Measurements from ENCODE around the gene MSH5.
A peak's percentile ranks its signal among the peaks of the same experiment; 100 is the strongest.

Gene MSH5

DNA sequence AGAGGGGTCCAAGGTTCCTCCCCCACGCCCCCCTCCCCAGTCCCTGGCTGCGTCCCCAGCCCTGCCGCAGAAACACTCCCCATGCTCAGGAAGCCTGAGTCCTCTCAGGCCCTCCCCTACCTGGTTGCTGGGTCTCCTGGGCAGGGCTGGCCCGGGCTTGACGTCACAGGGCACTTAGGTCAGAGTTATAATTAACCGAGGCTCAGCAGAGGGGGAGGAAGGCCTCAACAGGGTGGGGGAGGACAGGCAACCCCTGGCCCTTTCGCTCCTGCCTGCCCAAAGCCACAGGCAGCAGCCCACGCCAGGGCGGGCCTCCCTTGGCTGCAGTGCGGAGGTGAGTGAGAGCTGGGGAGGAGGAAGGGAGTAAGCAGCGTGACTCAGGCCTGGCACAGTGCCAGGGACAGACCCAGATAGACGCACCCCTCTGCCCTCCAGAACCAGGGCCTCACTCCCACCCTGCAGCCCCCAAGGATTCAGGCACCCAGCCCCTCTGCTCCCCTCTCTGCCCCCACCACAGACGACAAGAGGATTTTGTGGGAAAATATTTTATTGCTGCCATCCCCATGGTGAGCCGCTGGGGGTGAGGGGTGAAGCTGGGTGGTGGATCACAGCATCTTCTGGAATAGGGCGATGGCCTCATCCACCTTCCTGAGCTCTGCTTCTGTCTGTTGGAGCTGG lies 37.3 kb downstream of the MSH5 start, which contains the start of gene VWA7:
TSS of gene VWA7 (minus strand) at position 340 of the 678 bp plus-strand sequence. CDS start 549 bp downstream, outside the sequence.
- Histone ChIP-seq H3K9me3 (ENCODE audit: control insufficient read depth in 5 of 5, low read length in 5 of 5) (no peaks in the 10 kb centered on the region), H3K27me3 (ENCODE audit: control insufficient read depth in 5 of 5, insufficient read depth in 4 of 5, low read length in 5 of 5) (no peaks in the 10 kb centered on the region), H3K9ac (ENCODE audit: low read length in 5 of 5) (peak within 1 kb of the TSS in 1 of 5 donors; percentile 35), H3K4me3 (ENCODE audit: low read depth in 1 of 5, low read length in 5 of 5) (peak within 1 kb of the TSS in 1 of 5 donors; percentile 3), H3K4me1 (ENCODE audit: control insufficient read depth in 5 of 5, insufficient read depth in 5 of 5, low read length in 5 of 5) (peaks cover 0 to 14% (median 8%) of the 10 kb centered on the region in 5 donors), H3K27ac (ENCODE audit: low read depth, low read length) (no peak within 1 kb of the TSS), H3K36me3 (ENCODE audit: control insufficient read depth in 5 of 5, insufficient read depth in 5 of 5, low read length in 5 of 5) (peaks cover 0 to 46% (median 42%) of the 10 kb centered on the region in 5 donors)

DNA sequence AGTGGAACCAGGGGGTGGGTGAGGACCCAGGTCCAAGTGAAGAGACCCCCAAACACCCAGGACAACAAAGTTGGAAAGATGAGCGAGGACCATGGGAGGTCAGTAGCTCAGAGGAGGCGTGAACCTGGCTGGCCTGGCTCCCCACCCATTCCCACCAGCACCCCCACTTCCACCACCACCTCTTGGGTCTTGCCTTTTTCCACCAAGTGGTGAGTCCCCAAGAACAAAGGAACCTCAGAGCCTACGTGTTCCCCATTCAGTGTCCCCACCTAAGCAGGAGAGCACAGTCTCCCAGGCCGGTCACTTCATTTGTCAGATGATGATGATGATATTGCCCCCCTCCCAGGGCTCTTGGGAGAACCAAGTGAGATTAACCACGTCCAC lies 37.9 kb downstream of the MSH5 start:
- Histone ChIP-seq H3K4me3 (ENCODE audit: low read depth in 1 of 5, low read length in 5 of 5) (no peak overlapping the region), H3K27ac (ENCODE audit: low read depth, low read length) (no peak overlapping the region), H3K36me3 (ENCODE audit: control insufficient read depth in 5 of 5, insufficient read depth in 5 of 5, low read length in 5 of 5) (peaks cover 0 to 51% (median 47%) of the 10 kb centered on the region in 5 donors), H3K9me3 (ENCODE audit: control insufficient read depth in 5 of 5, low read length in 5 of 5) (no peaks in the 10 kb centered on the region), H3K9ac (ENCODE audit: low read length in 5 of 5) (peak overlapping the region in 1 of 5 donors; percentile 35), H3K27me3 (ENCODE audit: control insufficient read depth in 5 of 5, insufficient read depth in 4 of 5, low read length in 5 of 5) (no peaks in the 10 kb centered on the region), H3K4me1 (ENCODE audit: control insufficient read depth in 5 of 5, insufficient read depth in 5 of 5, low read length in 5 of 5) (peaks cover 0 to 14% (median 8%) of the 10 kb centered on the region in 5 donors)

DNA sequence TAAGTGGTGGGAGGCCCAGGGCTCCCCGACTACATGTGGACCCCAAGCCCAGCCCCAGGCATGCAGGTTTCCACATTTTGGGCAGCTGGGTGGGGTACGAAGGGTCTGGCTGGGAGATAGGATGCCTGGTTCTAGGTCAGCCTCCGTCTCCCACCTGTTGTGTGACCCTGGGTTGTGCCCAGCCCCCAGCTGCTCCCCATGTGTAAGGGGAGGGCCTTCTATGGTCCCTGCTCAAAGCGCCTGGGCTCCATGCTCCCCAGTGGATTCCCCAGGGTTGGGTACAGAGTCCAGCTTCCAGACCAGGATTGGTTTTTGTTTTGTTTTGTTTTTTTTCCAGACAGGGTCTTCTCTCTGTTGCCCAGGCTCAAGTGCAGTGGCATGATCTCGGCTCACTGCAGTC lies 38.4 kb downstream of the MSH5 start:
- H3K36me3 ChIP-seq (ENCODE audit: control insufficient read depth in 5 of 5, insufficient read depth in 5 of 5, low read length in 5 of 5) = peaks cover 0 to 56% (median 53%) of the 10 kb centered on the region in 5 donors
- H3K27me3 ChIP-seq (ENCODE audit: control insufficient read depth in 5 of 5, insufficient read depth in 4 of 5, low read length in 5 of 5) = no peaks in the 10 kb centered on the region
- no peak overlapping the region for H3K4me3 ChIP-seq (ENCODE audit: low read depth in 1 of 5, low read length in 5 of 5)
- H3K4me1 ChIP-seq (ENCODE audit: control insufficient read depth in 5 of 5, insufficient read depth in 5 of 5, low read length in 5 of 5) = peaks cover 0 to 11% (median 8%) of the 10 kb centered on the region in 5 donors
- no peak overlapping the region for H3K27ac ChIP-seq (ENCODE audit: low read depth, low read length)
- no peak overlapping the region for H3K9ac ChIP-seq (ENCODE audit: low read length in 5 of 5)
- no peaks in the 10 kb centered on the region for H3K9me3 ChIP-seq (ENCODE audit: control insufficient read depth in 5 of 5, low read length in 5 of 5)

DNA sequence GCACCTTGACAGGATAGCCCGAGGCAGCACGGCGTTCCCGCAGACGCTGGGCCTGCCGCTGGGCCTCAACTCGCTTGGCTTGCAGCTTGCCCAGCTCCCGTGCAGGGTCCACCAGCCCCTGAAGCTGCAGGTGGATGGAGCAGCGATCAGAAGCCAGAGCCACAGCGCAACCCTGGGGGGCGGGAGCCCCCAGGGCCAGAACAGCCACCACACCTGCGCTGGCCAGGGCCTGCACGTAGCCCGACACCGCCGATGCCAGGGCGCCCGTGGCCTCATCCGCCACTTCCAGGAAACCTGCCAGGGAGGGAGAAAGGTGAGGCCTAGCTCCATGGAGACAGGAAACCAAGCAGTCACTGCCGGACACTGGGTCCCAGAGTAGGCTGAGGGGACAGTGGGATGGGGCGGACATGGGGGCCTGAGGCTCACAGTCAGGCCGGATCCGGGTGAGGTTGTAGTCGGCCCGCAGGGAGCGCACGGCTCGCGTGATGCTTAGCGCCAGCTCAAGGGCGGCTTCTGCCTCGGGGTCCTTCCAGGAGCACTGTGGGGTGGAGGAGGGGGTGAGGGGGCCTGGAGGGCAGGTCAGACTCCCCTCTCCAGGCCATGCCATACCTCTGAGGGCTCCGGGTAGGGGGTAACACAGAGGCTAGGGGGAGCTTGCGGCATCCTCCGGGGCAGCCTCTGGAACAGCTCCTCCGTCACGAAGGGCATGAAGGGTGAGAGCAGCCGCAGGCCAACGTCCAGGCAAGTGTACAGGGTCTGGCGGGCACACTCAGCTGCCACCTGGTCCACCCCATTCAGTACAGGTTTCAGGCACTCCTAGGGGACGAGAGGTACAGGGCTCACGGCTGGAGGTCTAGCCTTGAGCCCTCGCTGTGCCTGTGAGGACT lies 39.4 kb downstream of the MSH5 start:
- peaks cover 0 to 62% (median 60%) of the 10 kb centered on the region in 5 donors for H3K36me3 ChIP-seq (ENCODE audit: control insufficient read depth in 5 of 5, insufficient read depth in 5 of 5, low read length in 5 of 5)
- H3K27me3 ChIP-seq (ENCODE audit: control insufficient read depth in 5 of 5, insufficient read depth in 4 of 5, low read length in 5 of 5) = no peaks in the 10 kb centered on the region
- no peak overlapping the region for H3K27ac ChIP-seq (ENCODE audit: low read depth, low read length)
- H3K4me3 ChIP-seq (ENCODE audit: low read depth in 1 of 5, low read length in 5 of 5) = no peak overlapping the region
- no peak overlapping the region for H3K9ac ChIP-seq (ENCODE audit: low read length in 5 of 5)
- H3K9me3 ChIP-seq (ENCODE audit: control insufficient read depth in 5 of 5, low read length in 5 of 5) = no peaks in the 10 kb centered on the region
- H3K4me1 ChIP-seq (ENCODE audit: control insufficient read depth in 5 of 5, insufficient read depth in 5 of 5, low read length in 5 of 5) = peaks cover 0 to 11% (median 8%) of the 10 kb centered on the region in 5 donors

DNA sequence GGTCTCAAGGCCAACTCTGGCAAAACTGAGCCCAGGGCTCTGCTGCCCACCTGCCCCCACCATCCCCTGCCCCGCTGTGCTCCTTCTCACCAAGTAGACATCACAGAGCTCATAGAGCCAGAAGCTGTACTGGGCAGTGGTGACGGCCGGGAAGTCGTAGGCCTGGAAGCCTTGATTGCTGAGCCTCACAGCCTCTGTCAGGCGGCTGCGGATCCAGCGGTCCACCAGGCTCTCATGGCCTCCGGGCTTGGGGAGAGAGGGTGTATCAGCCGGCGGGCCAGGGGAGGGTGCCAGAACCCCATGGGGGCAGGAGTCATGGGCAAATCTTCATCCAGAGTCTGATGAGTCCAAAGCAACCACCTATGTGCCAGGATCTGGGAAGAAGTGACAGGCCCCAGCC lies 40.1 kb downstream of the MSH5 start:
- Histone ChIP-seq H3K27ac (ENCODE audit: low read depth, low read length) (no peak overlapping the region), H3K4me3 (ENCODE audit: low read depth in 1 of 5, low read length in 5 of 5) (no peak overlapping the region), H3K9ac (ENCODE audit: low read length in 5 of 5) (no peak overlapping the region), H3K27me3 (ENCODE audit: control insufficient read depth in 5 of 5, insufficient read depth in 4 of 5, low read length in 5 of 5) (no peaks in the 10 kb centered on the region), H3K4me1 (ENCODE audit: control insufficient read depth in 5 of 5, insufficient read depth in 5 of 5, low read length in 5 of 5) (peaks cover 0 to 11% (median 8%) of the 10 kb centered on the region in 5 donors), H3K9me3 (ENCODE audit: control insufficient read depth in 5 of 5, low read length in 5 of 5) (no peaks in the 10 kb centered on the region), H3K36me3 (ENCODE audit: control insufficient read depth in 5 of 5, insufficient read depth in 5 of 5, low read length in 5 of 5) (peaks cover 0 to 68% (median 66%) of the 10 kb centered on the region in 5 donors)

DNA sequence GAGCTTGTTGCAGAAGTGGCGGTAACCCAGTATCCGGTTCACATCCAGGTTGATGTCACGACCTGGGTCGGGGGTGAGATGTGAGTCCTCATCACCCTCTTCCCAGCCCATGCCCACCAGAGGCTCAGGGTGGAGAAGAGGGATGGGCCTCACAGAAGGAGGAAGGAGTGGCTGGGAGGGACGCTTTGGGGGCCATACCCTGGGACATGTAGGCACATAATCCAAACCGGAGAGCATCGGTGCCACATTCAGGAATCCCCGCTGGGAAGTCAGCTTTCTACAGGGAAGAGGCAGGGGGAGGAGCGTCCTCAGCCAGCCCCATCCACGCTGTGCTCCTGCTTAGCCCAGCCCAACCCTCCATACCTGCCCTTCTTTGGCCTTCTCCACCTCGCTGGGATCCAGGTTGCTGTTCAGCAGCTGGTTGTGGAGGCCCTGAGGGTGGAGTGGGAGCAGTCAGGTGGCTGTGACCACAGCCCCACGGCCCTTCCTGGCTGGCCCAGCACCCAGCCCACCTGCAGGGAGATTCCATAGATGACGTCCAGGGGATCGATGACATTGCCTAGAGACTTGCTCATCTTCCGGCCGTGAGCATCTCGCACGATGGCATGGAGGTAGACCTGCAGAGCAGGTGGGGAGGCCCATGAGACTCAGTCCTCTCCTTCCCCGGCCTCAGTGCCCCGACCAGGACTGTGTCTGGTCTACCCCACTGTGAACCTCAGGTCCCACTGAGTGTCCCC lies 40.9 kb downstream of the MSH5 start:
- no peak overlapping the region for H3K4me3 ChIP-seq (ENCODE audit: low read depth in 1 of 5, low read length in 5 of 5)
- H3K4me1 ChIP-seq (ENCODE audit: control insufficient read depth in 5 of 5, insufficient read depth in 5 of 5, low read length in 5 of 5) = peaks cover 0 to 11% (median 8%) of the 10 kb centered on the region in 5 donors
- H3K27ac ChIP-seq (ENCODE audit: low read depth, low read length) = no peak overlapping the region
- H3K9me3 ChIP-seq (ENCODE audit: control insufficient read depth in 5 of 5, low read length in 5 of 5) = no peaks in the 10 kb centered on the region
- H3K9ac ChIP-seq (ENCODE audit: low read length in 5 of 5) = peak overlapping the region in 1 of 5 donors; percentile 40
- peaks cover 0 to 76% (median 73%) of the 10 kb centered on the region in 5 donors for H3K36me3 ChIP-seq (ENCODE audit: control insufficient read depth in 5 of 5, insufficient read depth in 5 of 5, low read length in 5 of 5)
- no peaks in the 10 kb centered on the region for H3K27me3 ChIP-seq (ENCODE audit: control insufficient read depth in 5 of 5, insufficient read depth in 4 of 5, low read length in 5 of 5)

DNA sequence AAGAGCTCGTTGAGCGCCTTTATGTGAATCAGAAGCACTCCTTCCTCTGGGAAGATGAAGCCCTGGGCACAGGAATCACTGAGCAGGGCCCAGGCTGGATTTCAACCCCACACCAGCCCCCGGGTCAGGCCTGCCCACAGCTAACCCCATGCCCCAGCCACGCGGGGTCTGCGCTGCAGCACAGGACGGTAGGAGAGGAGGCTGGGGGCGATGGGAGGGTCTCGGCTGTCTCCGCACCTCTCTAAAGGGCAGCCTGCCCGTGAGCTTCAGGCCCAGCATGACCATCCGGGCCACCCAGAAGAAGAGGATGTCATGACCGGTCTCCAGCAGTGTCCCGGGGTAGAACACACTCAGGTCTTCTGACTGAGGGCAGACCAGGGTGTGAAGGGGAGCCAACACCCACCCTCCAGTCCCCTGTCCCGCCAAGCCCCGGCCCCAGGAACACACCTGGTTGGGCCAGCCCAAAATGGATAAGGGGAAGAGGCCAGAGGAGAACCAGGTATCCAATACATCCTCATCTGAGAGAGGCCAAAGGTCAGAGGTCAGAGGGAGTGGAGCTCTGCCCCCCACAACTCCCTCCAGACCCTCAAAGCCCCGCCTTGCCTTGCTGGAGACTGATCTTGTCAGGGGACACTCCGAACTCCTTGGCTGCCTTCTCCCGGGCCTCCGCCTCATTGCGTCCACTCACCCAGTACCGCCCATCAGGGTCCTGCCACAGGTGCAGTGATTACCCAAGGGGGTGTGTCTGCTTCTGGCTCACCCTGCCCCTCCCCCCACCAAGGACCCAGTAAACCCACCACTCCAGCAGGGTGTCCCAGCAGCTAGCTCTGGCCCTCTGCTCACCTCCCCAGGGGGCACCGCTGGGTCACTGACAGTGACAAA lies 41.7 kb downstream of the MSH5 start:
- H3K4me3 ChIP-seq (ENCODE audit: low read depth in 1 of 5, low read length in 5 of 5) = no peak overlapping the region
- peaks cover 0 to 11% (median 8%) of the 10 kb centered on the region in 5 donors for H3K4me1 ChIP-seq (ENCODE audit: control insufficient read depth in 5 of 5, insufficient read depth in 5 of 5, low read length in 5 of 5)
- peaks cover 0 to 78% (median 73%) of the 10 kb centered on the region in 5 donors for H3K36me3 ChIP-seq (ENCODE audit: control insufficient read depth in 5 of 5, insufficient read depth in 5 of 5, low read length in 5 of 5)
- H3K27ac ChIP-seq (ENCODE audit: low read depth, low read length) = no peak overlapping the region
- peak overlapping the region in 1 of 5 donors; percentile 40 for H3K9ac ChIP-seq (ENCODE audit: low read length in 5 of 5)
- no peaks in the 10 kb centered on the region for H3K9me3 ChIP-seq (ENCODE audit: control insufficient read depth in 5 of 5, low read length in 5 of 5)
- H3K27me3 ChIP-seq (ENCODE audit: control insufficient read depth in 5 of 5, insufficient read depth in 4 of 5, low read length in 5 of 5) = no peaks in the 10 kb centered on the region

DNA sequence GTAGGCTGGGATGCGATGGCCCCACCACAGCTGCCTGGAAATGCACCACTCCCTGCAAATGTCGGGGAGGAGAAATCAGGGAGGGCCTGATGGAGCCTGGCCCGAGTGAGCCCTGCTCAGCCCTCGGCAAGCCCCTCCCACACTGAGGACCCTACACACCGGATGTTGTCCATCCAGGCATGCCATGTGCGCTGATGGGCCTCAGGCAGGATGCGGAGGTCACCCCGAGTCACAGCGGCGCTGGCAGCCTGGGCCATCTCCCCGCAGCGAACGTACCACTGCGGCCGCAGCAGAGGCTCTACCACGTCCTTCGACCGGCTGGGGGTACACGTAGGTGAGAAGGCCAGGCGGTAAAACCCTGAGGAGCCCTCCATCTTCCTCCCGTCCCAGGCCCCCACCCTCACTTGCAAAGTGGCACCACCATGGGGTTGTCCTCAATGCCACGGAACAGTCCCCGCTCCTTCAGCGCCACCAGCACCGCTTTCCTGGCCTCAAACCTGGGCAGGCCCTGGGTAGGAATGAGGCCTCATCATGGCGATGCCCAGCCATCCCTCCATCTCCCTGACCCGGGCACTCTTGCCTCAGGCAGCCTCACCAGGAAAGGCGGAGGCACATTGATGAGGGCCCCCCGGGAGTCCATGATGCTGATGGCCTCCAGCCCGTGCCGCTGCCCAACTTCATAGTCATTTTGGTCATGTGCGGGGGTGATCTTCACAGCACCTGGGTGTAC lies 42.5 kb downstream of the MSH5 start:
- H3K36me3 ChIP-seq (ENCODE audit: control insufficient read depth in 5 of 5, insufficient read depth in 5 of 5, low read length in 5 of 5) = peaks cover 0 to 78% (median 74%) of the 10 kb centered on the region in 5 donors
- H3K9ac ChIP-seq (ENCODE audit: low read length in 5 of 5) = no peak overlapping the region
- H3K4me3 ChIP-seq (ENCODE audit: low read depth in 1 of 5, low read length in 5 of 5) = no peak overlapping the region
- H3K4me1 ChIP-seq (ENCODE audit: control insufficient read depth in 5 of 5, insufficient read depth in 5 of 5, low read length in 5 of 5) = peaks cover 0 to 3% (median under 1%) of the 10 kb centered on the region in 5 donors
- no peak overlapping the region for H3K27ac ChIP-seq (ENCODE audit: low read depth, low read length)
- no peaks in the 10 kb centered on the region for H3K27me3 ChIP-seq (ENCODE audit: control insufficient read depth in 5 of 5, insufficient read depth in 4 of 5, low read length in 5 of 5)
- H3K9me3 ChIP-seq (ENCODE audit: control insufficient read depth in 5 of 5, low read length in 5 of 5) = no peaks in the 10 kb centered on the region
